ENCODE results near the gene MRPL20. TPM values are rescaled to one million over a fixed set of nuclear protein-coding genes. Genes with fewer than 3 reads are reported as not detected.

The MRPL20 gene
- total and polyA plus RNA-seq, 2 donors (not counting 3 experiments of a cell fraction or from before 2014, with no cell fraction given), result 134 to 152 TPM

GRCh38 chr1:1356796-1357401 is 50.2 kb downstream of the MRPL20 start:
- Histone ChIP-seq H2AFZ (ENCODE audit: low read depth, low read length) (no peak overlapping the region), H4K20me1 (replicated peaks; ENCODE audit: control insufficient read depth, extremely low read depth, insufficient read depth, low read length) (no peaks in the 10 kb centered on the region), H3K27me3 (ENCODE audit: control insufficient read depth in 2 of 2, insufficient read depth in 2 of 2, low read length in 2 of 2) (peaks cover 11 to 23% of the 10 kb centered on the region in 2 experiments), H3K36me3 (ENCODE audit: control insufficient read depth in 2 of 2, extremely low read depth in 1 of 2, insufficient read depth in 2 of 2, low read length in 2 of 2) (no peaks in the 10 kb centered on the region), H3K4me1 (ENCODE audit: control insufficient read depth, extremely low read depth, insufficient read depth, low read length) (no peaks in the 10 kb centered on the region), H3K9me1 (replicated peaks; ENCODE audit: control insufficient read depth, extremely low read depth, insufficient read depth, low read length) (no peaks in the 10 kb centered on the region), H3K9ac (replicated peaks; ENCODE audit: extremely low read depth, insufficient read depth, low read length) (no peak overlapping the region), H3K4me3 (replicated peaks in 1 of 3; ENCODE audit: insufficient read depth in 1 of 3, low read depth in 1 of 3, low read length in 3 of 3) (no peak overlapping the region), H3K9me3 (replicated peaks; ENCODE audit: control insufficient read depth, insufficient read depth, low read length) (no peaks in the 10 kb centered on the region), H3K27ac (ENCODE audit: insufficient read depth, low read depth, low read length) (no peak overlapping the region), H3K4me2 (ENCODE audit: insufficient read depth, low read length) (no peak overlapping the region), H3K79me2 (ENCODE audit: control insufficient read depth, insufficient read depth, low read length) (no peaks in the 10 kb centered on the region)
- no TSS peak for BruUV-seq (replicated peaks)
- DNase-seq (ENCODE audit: low read depth, low spot score) (no peak), FAIRE-seq (no peak)
- POLR2A ChIA-PET, result no interaction called here
- dilution Hi-C loops (cut with MboI; ENCODE audit: extremely low pct_ligation_motif_present, low sequenced_read_pairs) (no loop called here), intact Hi-C loops (cut with micrococcal nuclease) (no loop called here)
- TF ChIP-seq EZH2 (IDR thresholded peaks at IDR 0.05; ENCODE audit: borderline replicate concordance, low read depth, low read length, severe bottlenecking) (no peak), GATA2 (IDR thresholded peaks at IDR 0.05; ENCODE audit: insufficient read depth, insufficient read length, low read depth, low read length) (no peak), MAX (IDR thresholded peaks at IDR 0.05; ENCODE audit: insufficient read depth, insufficient read length) (no peak), POLR2AphosphoS5 (IDR thresholded peaks at IDR 0.05; ENCODE audit: insufficient read depth, low read depth, low read length) (no peak), CTCF (IDR thresholded peaks at IDR 0.05; ENCODE audit: extremely low read depth in 1 of 2, insufficient read depth in 1 of 2, low read depth in 1 of 2, low read length in 2 of 2) (no peak), FOS (IDR thresholded peaks at IDR 0.05; ENCODE audit: borderline replicate concordance, insufficient read depth, low read length) (no peak), POLR2A (IDR thresholded peaks at IDR 0.05; ENCODE audit: low read depth, low read length) (no peak), JUN (IDR thresholded peaks at IDR 0.05; ENCODE audit: borderline replicate concordance, insufficient read depth, insufficient read length, low read depth) (no peak), MYC (IDR thresholded peaks at IDR 0.05; ENCODE audit: low read depth, low read length) (no peak)
- CTCF ChIA-PET, result no interaction called here
